HG03064 (cell line): ENCODE data around the gene MAP6.

Experiments
- ATAC-seq: cut with Tn5 transposase; IDR thresholded peaks from one replicate; pipeline ENCODE4 v1.9.1; 2021; ENCODE audit warnings: low read depth; ENCODE audit not compliant: unreplicated experiment

The MAP6 gene

GRCh38 chr11:75571625-75572024 lies 97.2 kb downstream of the MAP6 start:
- ATAC-seq = no peak

DNA sequence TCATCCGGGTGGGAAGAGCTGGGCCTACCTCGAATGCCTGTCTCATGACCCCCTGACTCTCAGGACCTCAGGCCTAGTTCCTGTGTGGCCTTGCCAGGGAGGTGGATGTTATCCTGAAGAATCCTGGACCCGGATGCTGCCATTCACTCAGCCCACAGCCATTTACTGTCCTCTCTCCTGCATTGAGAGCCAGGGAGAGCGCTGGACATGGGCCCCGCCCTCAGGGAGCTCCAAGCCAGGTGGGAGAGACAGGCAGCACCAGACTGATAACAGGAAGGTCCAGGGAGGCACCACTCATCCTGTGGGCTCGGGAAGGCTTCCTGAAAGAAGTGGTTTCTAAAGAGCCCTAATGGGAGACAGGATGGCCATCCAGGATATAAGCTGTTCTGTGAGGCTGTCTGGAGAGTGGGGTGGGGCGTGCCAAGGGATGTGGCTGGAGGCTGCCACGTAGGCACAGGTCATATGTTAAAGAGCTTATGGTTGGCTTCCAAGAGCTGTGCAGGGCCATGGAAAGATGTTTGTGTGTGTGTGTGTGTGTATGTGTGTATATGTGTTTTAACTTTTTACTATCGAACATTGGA lies 98.2 kb downstream of the MAP6 start:
- ATAC-seq = no peak

GRCh38 chr11:75568616-75569219 lies 100.1 kb downstream of the MAP6 start:
- no peak for ATAC-seq

DNA sequence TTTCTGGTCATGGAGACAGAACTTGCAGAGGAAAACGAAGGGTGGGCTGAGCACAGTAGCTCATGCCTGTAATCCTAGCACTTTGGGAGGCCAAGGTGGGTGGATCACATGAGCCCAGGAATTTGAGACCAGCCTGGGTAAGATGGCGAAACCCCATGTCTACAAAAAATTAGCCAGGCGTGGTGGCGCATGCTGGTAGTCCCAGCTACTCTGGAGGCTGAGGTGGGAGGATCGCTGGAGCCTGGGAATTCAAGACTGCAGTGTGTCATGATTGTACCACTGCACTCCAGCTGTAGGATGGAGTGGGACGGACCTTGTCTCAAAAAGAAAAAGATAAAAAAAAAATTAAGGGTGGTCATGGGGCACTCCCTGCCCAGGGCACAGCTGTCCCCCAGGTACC lies 100.9 kb downstream of the MAP6 start:
- ATAC-seq = no peak

DNA sequence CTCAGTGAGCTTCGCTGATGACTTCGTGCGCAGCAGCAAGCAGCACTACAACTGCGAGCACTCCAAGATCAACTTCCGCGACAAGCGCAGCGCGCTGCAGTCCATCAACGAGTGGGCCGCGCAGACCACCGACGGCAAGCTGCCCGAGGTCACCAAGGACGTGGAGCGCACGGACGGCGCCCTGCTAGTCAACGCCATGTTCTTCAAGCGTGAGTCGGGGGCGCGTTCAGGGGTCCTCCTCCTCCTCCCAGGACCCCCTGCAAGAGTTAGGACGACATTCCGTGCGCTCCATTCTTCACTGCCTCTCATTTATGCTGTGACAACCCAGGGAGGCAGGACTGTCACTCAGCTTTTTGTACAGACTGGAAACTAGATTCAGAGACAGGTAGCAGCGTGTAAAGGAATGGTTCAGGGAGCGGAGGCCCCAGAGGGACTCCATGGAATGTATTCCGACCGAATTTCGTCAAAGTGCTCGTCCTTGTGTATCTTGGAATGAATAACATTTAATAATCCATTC lies 102.0 kb downstream of the MAP6 start:
- ATAC-seq = no peak

DNA sequence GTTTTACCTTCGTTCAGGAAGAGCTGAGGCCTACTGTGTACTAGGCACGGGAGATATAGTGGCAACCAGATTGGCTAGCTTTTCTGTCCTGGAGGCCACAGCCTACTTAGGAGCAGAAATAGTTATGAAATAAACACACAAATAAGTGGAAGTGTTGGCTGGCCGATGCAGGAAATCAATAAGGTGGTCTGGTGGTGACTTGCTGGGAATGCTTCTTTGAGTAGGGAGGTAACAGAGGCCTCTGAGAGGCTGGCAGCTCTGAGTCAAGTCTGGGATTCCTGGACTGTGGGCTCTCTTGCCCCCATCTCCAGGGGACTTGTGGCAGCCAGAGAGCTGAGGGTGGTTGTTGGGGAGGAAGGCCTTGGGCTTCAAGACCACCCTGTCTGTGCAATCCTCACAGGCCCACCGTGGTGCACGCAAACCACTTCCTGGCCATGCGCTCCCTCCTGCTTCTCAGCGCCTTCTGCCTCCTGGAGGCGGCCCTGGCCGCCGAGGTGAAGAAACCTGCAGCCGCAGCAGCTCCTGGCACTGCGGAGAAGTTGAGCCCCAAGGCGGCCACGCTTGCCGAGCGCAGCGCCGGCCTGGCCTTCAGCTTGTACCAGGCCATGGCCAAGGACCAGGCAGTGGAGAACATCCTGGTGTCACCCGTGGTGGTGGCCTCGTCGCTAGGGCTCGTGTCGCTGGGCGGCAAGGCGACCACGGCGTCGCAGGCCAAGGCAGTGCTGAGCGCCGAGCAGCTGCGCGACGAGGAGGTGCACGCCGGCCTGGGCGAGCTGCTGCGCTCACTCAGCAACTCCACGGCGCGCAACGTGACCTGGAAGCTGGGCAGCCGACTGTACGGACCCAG lies 102.7 kb downstream of the MAP6 start:
- ATAC-seq = no peak

GRCh38 chr11:75565221-75565814 lies 103.5 kb downstream of the MAP6 start:
- no peak for ATAC-seq

DNA sequence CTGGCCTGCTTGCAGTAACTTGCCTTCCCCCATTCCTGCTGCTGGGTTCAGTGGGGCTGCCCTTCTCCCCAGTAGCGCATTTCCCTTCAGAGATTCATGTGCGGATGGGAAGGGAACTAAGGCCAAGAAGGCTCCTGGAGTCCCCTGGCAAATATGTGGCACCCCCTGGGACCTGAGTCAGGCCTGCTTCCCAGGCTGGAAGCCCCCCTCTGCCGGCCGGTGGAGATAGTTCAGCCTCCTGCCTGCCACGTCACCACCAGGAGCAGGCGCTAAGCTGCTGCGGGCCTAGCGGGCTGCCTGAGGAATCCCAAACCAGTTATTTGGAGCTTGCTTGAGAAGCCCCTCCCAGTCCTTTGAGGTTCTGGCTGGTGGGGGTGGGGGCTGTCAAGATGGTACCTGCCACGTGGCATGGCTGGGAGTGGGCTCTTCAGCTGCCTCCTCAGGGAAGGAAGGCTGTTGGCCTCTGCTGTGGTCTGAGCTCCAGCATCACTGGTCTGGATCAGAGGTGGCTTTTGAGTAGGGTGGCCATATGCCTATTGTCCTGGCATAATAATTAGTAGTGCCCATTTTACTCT lies 104.8 kb downstream of the MAP6 start:
- no peak for ATAC-seq

DNA sequence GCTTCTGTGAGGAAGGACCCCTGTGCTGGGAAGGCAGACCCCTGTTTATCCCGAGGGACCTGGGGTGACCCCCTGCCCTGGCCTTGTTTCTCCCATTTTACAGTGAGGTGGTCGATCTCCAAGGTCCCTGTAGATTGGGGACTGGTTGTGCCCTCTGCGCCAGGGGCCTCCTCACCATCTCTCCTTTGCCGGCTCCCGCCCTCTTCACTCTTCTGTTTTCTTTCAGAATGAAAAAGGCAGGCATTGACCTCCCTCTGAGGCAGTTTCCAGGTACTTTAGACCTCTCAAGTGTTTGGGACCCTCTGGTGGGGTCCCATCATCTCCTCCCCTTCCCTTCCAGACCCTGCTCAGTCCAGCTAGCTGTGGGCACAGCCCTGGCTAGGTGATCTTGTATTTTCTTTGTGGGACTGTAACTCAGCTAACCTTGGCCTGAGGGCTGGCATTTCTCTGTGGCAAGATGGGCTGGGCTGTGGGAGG lies 105.3 kb downstream of the MAP6 start:
- ATAC-seq = no peak

DNA sequence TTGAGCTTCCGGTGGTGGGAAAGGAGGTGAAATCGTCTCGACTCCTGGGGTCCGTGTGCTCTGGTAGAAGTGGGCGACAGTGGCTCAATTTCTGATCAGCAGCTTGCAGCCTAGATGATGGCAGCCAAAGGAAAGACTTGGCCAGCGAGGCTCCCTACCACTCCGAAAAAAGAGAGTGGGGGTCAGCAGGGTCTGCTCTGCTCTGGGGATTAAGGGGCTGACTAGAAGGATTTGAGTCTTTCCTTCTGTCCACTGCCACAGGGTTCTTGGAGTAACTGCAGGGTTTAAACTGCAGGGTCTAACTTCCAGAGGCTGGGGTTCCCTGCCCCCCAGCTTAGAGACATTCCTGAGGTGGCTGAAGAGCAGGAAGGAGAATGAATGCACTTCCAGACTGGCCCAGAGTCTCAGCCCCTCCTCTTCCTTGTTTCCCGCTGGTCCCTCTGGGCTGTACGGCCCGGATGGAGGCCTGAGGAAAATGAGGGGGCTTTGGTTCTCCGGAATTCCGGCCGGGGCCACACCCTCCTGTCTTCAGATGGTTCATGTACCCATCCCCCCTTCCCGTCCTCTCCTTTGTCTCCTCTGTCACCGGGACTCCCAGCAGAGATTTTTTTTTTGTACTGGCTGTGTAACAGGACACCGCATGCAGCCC lies 105.9 kb downstream of the MAP6 start:
- ATAC-seq = no peak

- peak; percentile 64 for ATAC-seq
These were observed 106.6 kb downstream of the MAP6 start, which contains the start of gene SERPINH1 for GRCh38 chr11:75562048-75562835. SERPINH1 (plus strand) TSS chr11:75562253; CDS start chr11:75566350, 4,097 bp downstream.

GRCh38 chr11:75561426-75562047 lies 107.3 kb downstream of the MAP6 start:
- no peak for ATAC-seq

DNA sequence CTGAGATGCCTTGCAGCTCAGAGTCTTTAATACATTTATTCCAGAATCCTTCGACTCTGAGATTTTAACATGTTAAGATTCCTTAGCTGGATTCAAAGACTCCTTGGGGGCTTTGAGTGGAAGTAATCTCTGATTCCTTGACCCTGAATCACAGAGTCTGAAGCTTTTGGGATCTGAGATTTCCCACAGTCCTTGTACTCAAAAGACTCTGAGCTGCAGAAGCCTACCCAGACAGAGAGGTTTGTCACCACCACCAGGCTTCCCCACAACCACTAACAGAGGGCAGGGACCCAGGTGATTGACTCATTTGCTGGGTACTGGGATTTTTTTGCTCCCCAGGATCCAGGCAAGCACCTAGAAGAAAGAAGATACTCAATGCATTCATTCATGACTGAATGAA lies 108.2 kb downstream of the MAP6 start:
- ATAC-seq = no peak

DNA sequence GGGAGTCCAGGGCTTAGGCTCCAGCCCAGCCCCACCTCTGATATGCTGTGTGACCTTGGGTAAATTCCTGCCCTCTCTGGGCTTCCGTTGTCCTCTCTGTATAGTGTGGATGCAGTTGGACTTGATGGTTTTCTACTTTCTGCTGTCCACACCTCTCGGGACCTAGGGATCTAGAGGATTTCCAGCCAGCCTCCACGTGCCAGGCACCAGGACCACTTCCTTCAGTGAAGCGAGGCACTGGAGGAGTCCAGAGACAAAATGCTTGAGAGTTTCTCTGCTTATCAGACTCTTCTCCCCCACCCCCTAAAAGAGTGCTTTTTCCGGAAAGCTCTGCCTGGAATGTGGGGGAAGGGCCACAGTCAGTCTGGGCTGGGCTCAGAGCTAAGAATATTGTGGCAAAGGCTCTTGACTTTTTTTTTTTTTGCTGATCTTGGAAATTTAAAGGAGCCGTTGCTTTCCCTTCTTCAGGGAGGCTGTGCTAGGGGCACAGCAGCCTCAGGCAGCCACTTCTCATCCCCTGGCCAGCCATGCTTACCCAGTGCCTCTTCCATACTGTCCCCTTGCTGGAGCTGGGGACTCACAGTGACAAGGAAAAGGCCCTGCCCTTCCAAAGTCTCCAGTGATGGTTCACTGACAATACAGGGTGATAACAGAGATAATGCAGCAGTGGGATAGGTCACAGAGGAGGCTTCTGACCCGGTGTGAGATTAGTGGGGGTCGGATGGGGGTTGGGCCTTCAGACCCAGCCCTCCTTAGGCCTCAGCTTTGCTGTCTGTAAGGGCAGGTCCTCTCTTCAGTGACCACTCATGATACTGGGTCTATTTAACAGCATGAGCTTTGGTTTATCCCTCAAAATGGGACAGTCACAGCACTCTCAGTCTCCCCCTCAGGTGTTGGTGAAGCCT lies 109.6 kb downstream of the MAP6 start:
- no peak for ATAC-seq

- no peak for ATAC-seq
These were observed 111.0 kb downstream of the MAP6 start for GRCh38 chr11:75557666-75558494.

- no peak for ATAC-seq
These were observed 112.6 kb downstream of the MAP6 start for GRCh38 chr11:75556275-75556674.
